ENCODE results near the gene TCF7L1. TPM values are rescaled to one million over a fixed set of nuclear protein-coding genes. Genes with fewer than 3 reads are reported as not detected.

Gene TCF7L1
- total RNA-seq, 3 donors from 2014 or later = 1.3 to 22.9 (median 3.0) TPM

- peaks cover 20% of the 10 kb centered on the region for H3K4me1 ChIP-seq (ENCODE audit: low read depth)
- H3K9me3 ChIP-seq = no peaks in the 10 kb centered on the region
- TF ChIP-seq, protein P1, sequence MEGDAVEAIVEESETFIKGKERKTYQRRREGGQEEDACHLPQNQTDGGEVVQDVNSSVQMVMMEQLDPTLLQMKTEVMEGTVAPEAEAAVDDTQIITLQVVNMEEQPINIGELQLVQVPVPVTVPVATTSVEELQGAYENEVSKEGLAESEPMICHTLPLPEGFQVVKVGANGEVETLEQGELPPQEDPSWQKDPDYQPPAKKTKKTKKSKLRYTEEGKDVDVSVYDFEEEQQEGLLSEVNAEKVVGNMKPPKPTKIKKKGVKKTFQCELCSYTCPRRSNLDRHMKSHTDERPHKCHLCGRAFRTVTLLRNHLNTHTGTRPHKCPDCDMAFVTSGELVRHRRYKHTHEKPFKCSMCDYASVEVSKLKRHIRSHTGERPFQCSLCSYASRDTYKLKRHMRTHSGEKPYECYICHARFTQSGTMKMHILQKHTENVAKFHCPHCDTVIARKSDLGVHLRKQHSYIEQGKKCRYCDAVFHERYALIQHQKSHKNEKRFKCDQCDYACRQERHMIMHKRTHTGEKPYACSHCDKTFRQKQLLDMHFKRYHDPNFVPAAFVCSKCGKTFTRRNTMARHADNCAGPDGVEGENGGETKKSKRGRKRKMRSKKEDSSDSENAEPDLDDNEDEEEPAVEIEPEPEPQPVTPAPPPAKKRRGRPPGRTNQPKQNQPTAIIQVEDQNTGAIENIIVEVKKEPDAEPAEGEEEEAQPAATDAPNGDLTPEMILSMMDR (IDR thresholded peaks at IDR 0.05) = no peak
- H3K4me3 ChIP-seq = no peak overlapping the region
- no peak for DNase-seq
- peak; percentile 6 for ATAC-seq
- no peaks in the 10 kb centered on the region for H3K36me3 ChIP-seq (ENCODE audit: low read depth)
- intact Hi-C loops (cut with DNase I, micrococcal nuclease) = no loop called here
Measured at GRCh38 chr2:85250045-85250444, 116.9 kb downstream of the TCF7L1 start.

DNA sequence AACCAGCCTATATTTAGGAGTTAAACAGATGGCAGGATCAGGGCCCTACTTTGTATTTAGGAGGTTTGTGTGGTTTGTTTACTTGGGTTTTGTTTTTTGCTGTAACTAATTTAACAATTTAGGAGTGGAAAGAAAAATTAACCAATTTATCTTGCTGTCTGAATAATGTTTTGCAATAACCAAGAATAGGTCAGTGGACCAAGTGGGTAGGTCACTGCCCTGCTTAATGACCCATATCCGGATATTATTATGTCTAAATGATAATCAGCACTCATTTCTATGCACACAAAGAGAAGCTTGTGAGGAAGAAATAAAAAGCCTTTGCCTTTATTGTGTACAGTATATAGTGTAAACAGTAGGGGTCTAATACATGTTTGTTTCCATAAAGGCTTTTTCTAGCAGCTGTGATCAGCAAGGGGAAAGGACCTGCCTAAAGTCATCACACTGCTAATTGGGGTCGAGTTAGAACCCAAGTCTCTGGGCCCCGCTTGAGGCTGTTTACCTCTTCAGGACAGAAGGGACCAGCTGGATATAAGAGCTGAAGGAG lies 118.0 kb downstream of the TCF7L1 start:
- Histone ChIP-seq H3K36me3 (ENCODE audit: low read depth) (no peaks in the 10 kb centered on the region), H3K4me1 (ENCODE audit: low read depth) (peaks cover 20% of the 10 kb centered on the region), H3K9me3 (no peaks in the 10 kb centered on the region), H3K4me3 (no peak overlapping the region)
- TF ChIP-seq, protein P1 (IDR thresholded peaks at IDR 0.05) = no peak
- intact Hi-C loops (cut with DNase I, micrococcal nuclease) = no loop called here
- ATAC-seq (no peak), DNase-seq (no peak)

DNA sequence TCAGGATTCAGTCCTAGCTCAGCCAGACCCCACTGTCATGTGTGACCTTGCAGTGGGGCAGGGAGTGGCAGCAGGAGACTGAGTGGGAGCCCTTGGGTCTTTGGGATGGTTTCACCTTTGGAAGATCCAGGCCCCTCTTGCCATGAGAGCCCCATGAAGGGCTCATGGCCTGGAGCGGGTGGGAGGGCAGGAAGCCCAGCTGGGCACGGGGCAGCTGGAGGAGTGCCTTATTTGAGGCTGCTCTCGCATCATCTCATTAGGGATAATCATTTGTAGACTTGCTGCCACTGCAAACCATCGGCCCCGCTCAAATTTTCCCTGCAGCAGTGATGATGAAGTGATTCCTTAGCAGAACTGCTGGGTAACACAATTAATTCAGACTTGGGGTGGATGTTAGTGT lies 120.7 kb downstream of the TCF7L1 start:
- DNase-seq (no peak), ATAC-seq (no peak)
- TF ChIP-seq, protein P1 (IDR thresholded peaks at IDR 0.05) = no peak
- intact Hi-C loops (cut with DNase I, micrococcal nuclease) = no loop called here
- Histone ChIP-seq H3K36me3 (ENCODE audit: low read depth) (no peaks in the 10 kb centered on the region), H3K4me3 (no peak overlapping the region), H3K9me3 (no peaks in the 10 kb centered on the region), H3K4me1 (ENCODE audit: low read depth) (peaks cover 11% of the 10 kb centered on the region)

DNA sequence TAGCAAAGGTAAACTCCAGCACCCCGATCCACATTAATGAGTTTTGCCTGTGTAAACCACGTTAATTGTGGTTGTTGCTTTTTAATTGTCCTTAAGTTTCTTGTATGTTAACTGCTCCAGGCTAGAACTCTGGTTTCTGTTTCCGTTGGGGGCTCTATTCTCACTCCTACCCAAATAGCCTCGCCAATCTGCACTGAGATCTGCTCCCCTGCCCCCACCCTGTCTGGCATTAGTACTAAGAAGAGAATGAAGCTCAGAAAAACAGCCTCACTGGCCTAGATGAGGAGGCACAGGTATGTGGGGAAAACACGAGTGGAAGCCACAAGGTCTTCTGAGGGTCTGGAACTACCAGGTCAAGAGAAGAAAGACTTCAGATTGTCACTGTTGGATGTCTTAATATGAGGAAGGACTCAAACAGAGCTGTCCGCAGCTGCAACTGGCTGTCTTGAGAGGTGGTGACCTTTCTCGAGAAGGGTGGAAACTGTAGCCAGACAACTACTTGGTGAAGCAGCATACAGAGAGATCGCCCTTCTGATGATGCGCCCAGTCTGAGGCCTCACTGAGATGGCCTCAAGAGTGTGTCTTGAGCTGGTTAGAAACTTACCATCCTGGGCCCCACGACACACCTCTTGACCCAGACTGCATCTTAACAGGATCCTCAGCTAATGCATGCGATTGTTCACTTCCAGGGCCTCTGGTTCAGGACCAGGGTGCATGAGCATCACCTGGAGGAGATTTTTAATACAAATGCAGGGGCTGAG lies 121.5 kb downstream of the TCF7L1 start:
- intact Hi-C loops (cut with DNase I, micrococcal nuclease) = no loop called here
- no peak for DNase-seq
- TF ChIP-seq, protein P1 (IDR thresholded peaks at IDR 0.05) = no peak
- Histone ChIP-seq H3K36me3 (ENCODE audit: low read depth) (no peaks in the 10 kb centered on the region), H3K4me1 (ENCODE audit: low read depth) (peaks cover 2% of the 10 kb centered on the region), H3K4me3 (no peak overlapping the region), H3K9me3 (no peaks in the 10 kb centered on the region)
- ATAC-seq = no peak

- no peaks in the 10 kb centered on the region for H3K4me1 ChIP-seq (ENCODE audit: low read depth)
- intact Hi-C loops (cut with DNase I, micrococcal nuclease) = no loop called here
- no peak overlapping the region for H3K4me3 ChIP-seq
Measured at GRCh38 chr2:85255456-85255812, 122.2 kb downstream of the TCF7L1 start.

More at GRCh38 chr2:85255456-85255812, 122.2 kb downstream of the TCF7L1 start:
- TF ChIP-seq, protein P1 (IDR thresholded peaks at IDR 0.05) = no peak
- Histone ChIP-seq H3K9me3 (no peaks in the 10 kb centered on the region), H3K36me3 (ENCODE audit: low read depth) (no peaks in the 10 kb centered on the region)
- DNase-seq (no peak), ATAC-seq (no peak)
